Breast epithelium (tissue), 4 donors: ENCODE data around the gene LAMA4. TPM values are rescaled to one million over a fixed set of nuclear protein-coding genes. Genes with fewer than 3 reads are reported as not detected.

Experiments used
- DNase-seq, 2 donors: peaks; one replicate each; pipeline ENCODE4 v3.0.0-alpha.2; 2019; ENCODE audit warnings: low spot score in 2 of 2
- H3K27ac ChIP-seq, 2 donors: fragments of 200-600 bp; sonication (generic) in 1 of 2; one replicate each; pipeline ENCODE4 v1.5.1; 2016 to 2019; ENCODE audit warnings: mild to moderate bottlenecking in 1 of 2
- H3K27me3 ChIP-seq, 2 donors: fragments of 200-600 bp; sonication (generic) in 1 of 2; one replicate each; pipeline versions ENCODE4 v1.5.1 to v1.6.0; 2017 to 2019; ENCODE audit warnings: control low read depth in 1 of 2, mild to moderate bottlenecking in 1 of 2
- H3K36me3 ChIP-seq: fragments of 200-600 bp; one replicate; pipeline ENCODE4 v1.5.1; 2019
- H3K4me1 ChIP-seq, 2 donors: fragments of 200-600 bp; sonication (generic); one replicate each; pipeline ENCODE4 v1.5.1; 2016 to 2019; ENCODE audit warnings: control low read depth in 1 of 2
- H3K4me3 ChIP-seq, 3 donors: fragments of 200-600 bp; sonication (generic); 1 replicate in 2 of 3; 2 replicates in 1 of 3; pipeline ENCODE4 v1.5.1; 2016 to 2019; ENCODE audit warnings: mild to moderate bottlenecking in 3 of 3, moderate library complexity in 2 of 3
- H3K9me3 ChIP-seq, 2 donors: fragments of 200-600 bp; sonication (generic) in 1 of 2; one replicate each; pipeline ENCODE4 v1.5.1; 2016 to 2019; ENCODE audit warnings: control low read depth in 1 of 2
- CTCF ChIP-seq, 3 donors: fragments of 450-650 bp; IDR thresholded peaks; one replicate each; pipeline ENCODE4 v1.5.1; 2016 to 2017; ENCODE audit warnings: antibody characterized with exemption in 3 of 3, mild to moderate bottlenecking in 3 of 3, moderate library complexity in 3 of 3
- POLR2A ChIP-seq: fragments of 450-650 bp; IDR thresholded peaks from one replicate; pipeline ENCODE4 v1.6.1; 2016; ENCODE audit warnings: antibody characterized with exemption, mild to moderate bottlenecking, moderate library complexity
- POLR2AphosphoS5 ChIP-seq, 3 donors: sonication (generic); formaldehyde crosslinking; IDR thresholded peaks; one replicate each; pipeline ENCODE4 v1.6.1; 2017; ENCODE audit warnings: antibody characterized with exemption in 3 of 3
- intact Hi-C: fragments of 100-400 bp; cut with DNase I; formaldehyde crosslinking; loops from one replicate; pipeline ENCODE4 v1.15.1; 2023; ENCODE audit warnings: low total_unique reads
- total RNA-seq, 3 donors: library from RNA; depleted of rRNA; stranded (reverse); fragments of >200 nt; gene quantifications; one replicate each; pipeline ENCODE4 v1.1.0, GENCODE V29; 2016

The LAMA4 gene
- total RNA-seq, 3 donors from 2014 or later = 54.0 to 142 (median 129) TPM

DNA sequence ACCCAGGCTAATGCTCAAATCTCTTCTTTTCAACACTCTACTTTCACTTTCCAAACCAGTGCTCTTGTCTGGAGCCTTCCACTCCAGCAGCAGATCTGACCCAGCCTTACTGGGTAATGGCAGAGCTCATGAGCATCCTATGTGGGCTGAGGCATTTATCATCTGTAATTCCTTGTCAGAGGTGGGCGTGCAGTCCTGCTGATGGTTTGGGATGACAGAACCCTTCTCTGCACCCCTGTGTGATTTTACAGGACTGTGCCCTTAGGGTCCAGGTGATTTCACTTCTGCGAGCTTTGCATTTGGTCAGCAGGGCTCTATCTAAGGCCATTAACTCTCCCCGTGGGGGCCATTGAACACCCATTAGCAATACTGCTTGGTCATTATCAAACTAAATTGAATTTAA is 55.4 kb downstream of the LAMA4 start:
- intact Hi-C loops = loop anchor here (10.0 kb wide), 1 partner anchor 116 kb away; no protein-coding TSS in a partner anchor
- DNase-seq = no peak
- TF ChIP-seq POLR2A (no peak), POLR2AphosphoS5 (IDR thresholded peaks at IDR 0.05) (no peak), CTCF (IDR thresholded peaks at IDR 0.05) (no peak)
- Histone ChIP-seq H3K4me1 (no peaks in the 10 kb centered on the region), H3K9me3 (no peaks in the 10 kb centered on the region), H3K4me3 (no peak overlapping the region), H3K27ac (no peak overlapping the region), H3K27me3 (no peaks in the 10 kb centered on the region), H3K36me3 (no peaks in the 10 kb centered on the region)

DNA sequence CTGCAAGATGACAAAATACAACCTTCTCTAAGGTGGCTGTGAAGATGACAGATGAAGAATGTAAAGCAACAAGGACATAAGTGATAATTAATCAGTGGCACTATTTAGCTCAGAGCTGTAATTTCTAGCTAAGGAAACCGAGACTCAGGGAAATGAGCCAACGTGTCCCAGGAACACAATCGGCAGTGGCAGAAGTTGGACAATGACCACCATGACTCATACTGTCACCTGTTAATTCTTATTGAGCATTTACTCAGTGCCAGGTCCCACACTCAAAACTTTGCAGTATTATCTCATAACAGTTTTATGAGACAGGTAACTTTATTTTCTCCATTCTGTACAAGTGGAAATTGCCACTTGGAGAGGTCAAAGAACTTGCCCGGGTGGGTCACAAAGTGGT is 55.8 kb downstream of the LAMA4 start:
- TF ChIP-seq POLR2AphosphoS5 (IDR thresholded peaks at IDR 0.05) = no peak
- no peak for TF ChIP-seq CTCF (IDR thresholded peaks at IDR 0.05)
- TF ChIP-seq POLR2A = no peak
- H3K27ac ChIP-seq = no peak overlapping the region
- H3K9me3 ChIP-seq = no peaks in the 10 kb centered on the region
- no peak overlapping the region for H3K4me3 ChIP-seq
- DNase-seq = no peak
- no peaks in the 10 kb centered on the region for H3K27me3 ChIP-seq
- H3K4me1 ChIP-seq = no peaks in the 10 kb centered on the region
- intact Hi-C loops = loop anchor here (10.0 kb wide), 1 partner anchor 116 kb away; no protein-coding TSS in a partner anchor
- H3K36me3 ChIP-seq = no peaks in the 10 kb centered on the region

GRCh38 chr6:112197636-112198035 is 56.7 kb downstream of the LAMA4 start:
- intact Hi-C loops = loop anchor here (10.0 kb wide), 1 partner anchor 117 kb away; no protein-coding TSS in a partner anchor
- Histone ChIP-seq H3K4me3 (no peak overlapping the region), H3K27ac (no peak overlapping the region), H3K36me3 (no peaks in the 10 kb centered on the region), H3K9me3 (no peaks in the 10 kb centered on the region), H3K27me3 (no peaks in the 10 kb centered on the region), H3K4me1 (no peaks in the 10 kb centered on the region)
- no peak for DNase-seq
- no peak for TF ChIP-seq CTCF (IDR thresholded peaks at IDR 0.05)
- TF ChIP-seq POLR2A = no peak
- TF ChIP-seq POLR2AphosphoS5 (IDR thresholded peaks at IDR 0.05) = no peak

DNA sequence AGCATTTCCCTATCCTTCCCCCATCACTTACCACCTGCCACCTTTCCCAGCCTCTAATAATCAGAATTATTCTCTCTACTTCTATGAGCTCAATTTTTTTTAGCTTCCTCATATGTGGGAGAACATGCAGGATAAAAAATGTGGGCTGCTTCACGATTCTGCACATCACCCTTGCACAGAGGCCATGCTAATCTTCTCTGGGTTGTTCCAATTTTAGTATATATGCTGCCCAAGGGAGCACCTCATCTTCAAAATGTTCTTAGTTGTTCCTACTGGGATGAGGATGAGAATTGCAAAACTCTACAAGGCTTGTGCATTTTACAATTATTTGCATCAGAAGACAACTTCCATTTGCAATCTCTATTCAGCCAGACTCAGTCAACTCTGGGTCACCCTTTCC is 58.1 kb downstream of the LAMA4 start:
- Histone ChIP-seq H3K4me3 (no peak overlapping the region), H3K36me3 (no peaks in the 10 kb centered on the region), H3K27ac (no peak overlapping the region), H3K4me1 (no peaks in the 10 kb centered on the region), H3K9me3 (no peaks in the 10 kb centered on the region), H3K27me3 (no peaks in the 10 kb centered on the region)
- intact Hi-C loops = loop anchor here (10.0 kb wide), 1 partner anchor 118 kb away; no protein-coding TSS in a partner anchor
- DNase-seq = no peak
- TF ChIP-seq POLR2AphosphoS5 (IDR thresholded peaks at IDR 0.05) (no peak), POLR2A (no peak), CTCF (IDR thresholded peaks at IDR 0.05) (no peak)

DNA sequence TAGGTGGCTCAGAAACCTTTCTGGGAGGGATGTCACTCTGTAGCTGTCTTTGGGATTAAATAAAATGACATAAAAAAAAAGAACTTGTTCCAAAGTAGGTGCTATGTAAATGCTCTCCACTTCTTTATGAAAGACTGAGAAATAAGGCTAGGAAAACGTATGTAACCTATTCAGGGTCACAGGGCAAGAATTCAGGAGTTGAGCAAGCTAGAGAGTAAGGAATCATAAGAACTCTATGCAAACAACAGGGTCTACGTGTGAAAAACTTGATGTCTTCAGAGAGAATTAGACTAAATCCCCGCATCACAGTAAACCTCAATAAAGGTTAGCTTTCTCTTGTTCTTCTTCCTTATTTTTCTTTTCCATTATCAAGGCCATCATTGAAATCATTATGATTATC is 59.2 kb downstream of the LAMA4 start:
- no peak overlapping the region for H3K4me3 ChIP-seq
- no peak overlapping the region for H3K27ac ChIP-seq

More for the DNA sequence above, 59.2 kb downstream of the LAMA4 start:
- no peak for DNase-seq
- no peaks in the 10 kb centered on the region for H3K4me1 ChIP-seq
- TF ChIP-seq POLR2AphosphoS5 (IDR thresholded peaks at IDR 0.05) = no peak
- no peak for TF ChIP-seq POLR2A
- no peak for TF ChIP-seq CTCF (IDR thresholded peaks at IDR 0.05)
- intact Hi-C loops = loop anchor here (10.0 kb wide), 1 partner anchor 120 kb away; no protein-coding TSS in a partner anchor
- H3K9me3 ChIP-seq = no peaks in the 10 kb centered on the region
- no peaks in the 10 kb centered on the region for H3K27me3 ChIP-seq
- no peaks in the 10 kb centered on the region for H3K36me3 ChIP-seq
